ENCODE data around the gene LAYN. TPM values are rescaled to one million over a fixed set of nuclear protein-coding genes. Genes with fewer than 3 reads are reported as not detected.
A peak's percentile ranks its signal among the peaks of the same experiment; 100 is the strongest.

The LAYN gene
- total and polyA plus RNA-seq, 2 of the 13 experiments (the other 11 are each of a cell fraction or from before 2014, with no cell fraction given): 0.17 TPM; not detected in 1

- no peak overlapping the region for H3K4me3 ChIP-seq (replicated peaks in 1 of 3; ENCODE audit: insufficient read depth in 1 of 3, low read depth in 2 of 3, low read length in 3 of 3)
- H3K9ac ChIP-seq (ENCODE audit: insufficient read depth, low read depth, low read length): no peak overlapping the region
- BruUV-seq (replicated peaks): no TSS peak
- intact Hi-C loops (cut with micrococcal nuclease; ENCODE audit: unreplicated experiment): no loop called here
- H3K9me3 ChIP-seq (ENCODE audit: low read length): no peaks in the 10 kb centered on the region
- TF ChIP-seq ZNF30 (CRISPR knock-in tag; IDR thresholded peaks at IDR 0.05) (no peak), ARHGAP35 (CRISPR knock-in tag; IDR thresholded peaks at IDR 0.05; ENCODE audit: borderline replicate concordance) (no peak)
- no peaks in the 10 kb centered on the region for H4K20me1 ChIP-seq (ENCODE audit: insufficient read depth, low read length)
- no peak overlapping the region for H2AFZ ChIP-seq (ENCODE audit: low read length)
- no peaks in the 10 kb centered on the region for H3K36me3 ChIP-seq (replicated peaks in 1 of 2; ENCODE audit: control insufficient read depth in 1 of 2, insufficient read depth in 2 of 2, low read length in 2 of 2)
- DNase-seq (ENCODE audit: low spot score) (no peak), FAIRE-seq (no peak), ATAC-seq (no peak)
- POLR2A ChIA-PET: no interaction called here
- no peak overlapping the region for H3K4me2 ChIP-seq (ENCODE audit: low read depth, low read length)
- peaks cover 28% of the 10 kb centered on the region for H3K4me1 ChIP-seq (ENCODE audit: insufficient read depth, low read length)
- 14% methylated on average over 2 of the region's 2 CpGs for WGBS (ENCODE audit: low lambda C conversion rate)
- in situ Hi-C loops (cut with HindIII; ENCODE audit: extremely low pct_ligation_motif_present, low pct_unique_long_range_greater_than_20kb): no loop called here
- H3K27me3 ChIP-seq (ENCODE audit: control insufficient read depth in 1 of 2, insufficient read depth in 2 of 2, low read length in 2 of 2): no peaks in the 10 kb centered on the region
- CTCF ChIA-PET (ENCODE audit: low intra/inter-chr PET ratio, low total read pairs): interaction anchor here (2.0 kb wide), 1 partner anchor 256 kb away, joined by 22 read pairs; no protein-coding TSS in a partner anchor
- no peak overlapping the region for H3K27ac ChIP-seq (ENCODE audit: extremely low read length, insufficient read depth, low read length)
- no peaks in the 10 kb centered on the region for H3K79me2 ChIP-seq (ENCODE audit: insufficient read depth, low read length)
Observed at GRCh38 chr11:111585371-111585770, 44.9 kb downstream of the LAYN start.

- ATAC-seq (peak; percentile 65), DNase-seq (ENCODE audit: low spot score) (peak; percentile 51), FAIRE-seq (peak; percentile 83)
- Histone ChIP-seq H3K27ac (ENCODE audit: extremely low read length, insufficient read depth, low read length) (no peak overlapping the region), H3K4me2 (ENCODE audit: low read depth, low read length) (no peak overlapping the region), H4K20me1 (ENCODE audit: insufficient read depth, low read length) (no peaks in the 10 kb centered on the region), H3K79me2 (ENCODE audit: insufficient read depth, low read length) (no peaks in the 10 kb centered on the region), H3K36me3 (replicated peaks in 1 of 2; ENCODE audit: control insufficient read depth in 1 of 2, insufficient read depth in 2 of 2, low read length in 2 of 2) (no peaks in the 10 kb centered on the region), H3K9ac (ENCODE audit: insufficient read depth, low read depth, low read length) (no peak overlapping the region), H3K27me3 (ENCODE audit: control insufficient read depth in 1 of 2, insufficient read depth in 2 of 2, low read length in 2 of 2) (no peaks in the 10 kb centered on the region), H3K4me3 (replicated peaks in 1 of 3; ENCODE audit: insufficient read depth in 1 of 3, low read depth in 2 of 3, low read length in 3 of 3) (no peak overlapping the region), H3K4me1 (ENCODE audit: insufficient read depth, low read length) (peaks cover 38% of the 10 kb centered on the region), H3K9me3 (ENCODE audit: low read length) (no peaks in the 10 kb centered on the region), H2AFZ (ENCODE audit: low read length) (no peak overlapping the region)
- CTCF ChIA-PET (ENCODE audit: low intra/inter-chr PET ratio, low total read pairs): interaction anchor here (0.6 to 2.0 kb wide), 2 partner anchors 255 to 258 kb away, joined by 3 to 22 read pairs; no protein-coding TSS in a partner anchor
- 0% methylated on average over 1 of the region's 1 CpG for WGBS (ENCODE audit: low lambda C conversion rate)
- no TSS peak for BruUV-seq (replicated peaks)
- POLR2A ChIA-PET: no interaction called here
- intact Hi-C loops (cut with micrococcal nuclease; ENCODE audit: unreplicated experiment): loop anchor here (1.0 kb wide), 1 partner anchor 255 kb away; no protein-coding TSS in a partner anchor
- in situ Hi-C loops (cut with HindIII; ENCODE audit: extremely low pct_ligation_motif_present, low pct_unique_long_range_greater_than_20kb): no loop called here
- TF ChIP-seq SMC3 (IDR thresholded peaks at IDR 0.05; ENCODE audit: low read length) (peak; percentile 28; the same call in 1 of the 2 replicates), RAD21 (CRISPR knock-in tag; IDR thresholded peaks at IDR 0.05) (peak; percentile 50; the same call in 1 of the 2 replicates), CREB1 (IDR thresholded peaks at IDR 0.05) (0 out of 2 replicates have a peak, but pooled peaks have one; percentile 8), CREB1 (CRISPR knock-in tag; IDR thresholded peaks at IDR 0.05) (no peak), CTCF (CRISPR knock-in tag; IDR thresholded peaks at IDR 0.05) (peak; percentile 72), HNRNPK (IDR thresholded peaks at IDR 0.05; ENCODE audit: low read depth, low read length, poor library complexity, severe bottlenecking) (no peak), STAG1 (CRISPR knock-in tag; IDR thresholded peaks at IDR 0.05) (peak; percentile 81), CENPX (CRISPR knock-in tag; IDR thresholded peaks at IDR 0.05) (no peak), ZNF746 (CRISPR knock-in tag; IDR thresholded peaks at IDR 0.05) (no peak), TRIM24 (CRISPR knock-in tag; IDR thresholded peaks at IDR 0.05) (no peak), ATF1 (CRISPR knock-in tag; IDR thresholded peaks at IDR 0.05) (no peak)
Observed at GRCh38 chr11:111586388-111586831, 45.9 kb downstream of the LAYN start.
